ENCODE data around the gene NR1H4. TPM values are rescaled to one million over a fixed set of nuclear protein-coding genes. Genes with fewer than 3 reads are reported as not detected.

NR1H4 gene
- polyA plus RNA-seq, 3 donors: not detected

- DNase-seq: no peak
- Histone ChIP-seq H3K9me3 (replicated peaks in 1 of 2; ENCODE audit: control insufficient read depth in 1 of 2, insufficient read depth in 1 of 2, low read length in 2 of 2) (no peaks in the 10 kb centered on the region), H3K9ac (ENCODE audit: insufficient read depth, low read length, poor library complexity, severe bottlenecking) (no peak overlapping the region), H3K79me2 (ENCODE audit: insufficient read depth, low read length) (no peaks in the 10 kb centered on the region), H3K27me3 (ENCODE audit: control insufficient read depth in 2 of 2, insufficient read depth in 2 of 2, low read length in 2 of 2) (no peaks in the 10 kb centered on the region), H3K27ac (ENCODE audit: low read depth in 1 of 2, low read length in 2 of 2) (no peak overlapping the region), H2AFZ (ENCODE audit: insufficient read depth, low read depth, low read length, poor library complexity, severe bottlenecking) (no peak overlapping the region), H3K4me3 (replicated peaks in 1 of 3; ENCODE audit: low read depth in 2 of 3, low read length in 3 of 3) (no peak overlapping the region), H4K20me1 (ENCODE audit: insufficient read depth, low read length) (no peaks in the 10 kb centered on the region), H3K4me2 (replicated peaks; ENCODE audit: extremely low read depth, low read length, poor library complexity, severe bottlenecking) (no peak overlapping the region), H3K4me1 (ENCODE audit: control insufficient read depth in 1 of 2, insufficient read depth in 2 of 2, low read length in 2 of 2) (no peaks in the 10 kb centered on the region), H3K36me3 (replicated peaks in 1 of 2; ENCODE audit: control insufficient read depth in 1 of 2, insufficient read depth in 2 of 2, low read length in 2 of 2) (no peaks in the 10 kb centered on the region)
- Mint-ChIP-seq H3K4me1 (no peaks in the 10 kb centered on the region), H3K4me3 (no peak overlapping the region), H3K9me3 (peaks cover 0 to 5% (median 0%) of the 10 kb centered on the region in 7 donors), H3K36me3 (no peaks in the 10 kb centered on the region), H3K27me3 (ENCODE audit: low read depth in 3 of 3) (peaks cover under 1 to 3% (median 2%) of the 10 kb centered on the region in 3 donors), H3K27ac (no peak overlapping the region)
- intact Hi-C loops (cut with micrococcal nuclease): no loop called here
- no CpG with 5 or more reads among the region's 5 CpGs for WGBS (ENCODE audit: insufficient coverage)
- TF ChIP-seq, protein P1, sequence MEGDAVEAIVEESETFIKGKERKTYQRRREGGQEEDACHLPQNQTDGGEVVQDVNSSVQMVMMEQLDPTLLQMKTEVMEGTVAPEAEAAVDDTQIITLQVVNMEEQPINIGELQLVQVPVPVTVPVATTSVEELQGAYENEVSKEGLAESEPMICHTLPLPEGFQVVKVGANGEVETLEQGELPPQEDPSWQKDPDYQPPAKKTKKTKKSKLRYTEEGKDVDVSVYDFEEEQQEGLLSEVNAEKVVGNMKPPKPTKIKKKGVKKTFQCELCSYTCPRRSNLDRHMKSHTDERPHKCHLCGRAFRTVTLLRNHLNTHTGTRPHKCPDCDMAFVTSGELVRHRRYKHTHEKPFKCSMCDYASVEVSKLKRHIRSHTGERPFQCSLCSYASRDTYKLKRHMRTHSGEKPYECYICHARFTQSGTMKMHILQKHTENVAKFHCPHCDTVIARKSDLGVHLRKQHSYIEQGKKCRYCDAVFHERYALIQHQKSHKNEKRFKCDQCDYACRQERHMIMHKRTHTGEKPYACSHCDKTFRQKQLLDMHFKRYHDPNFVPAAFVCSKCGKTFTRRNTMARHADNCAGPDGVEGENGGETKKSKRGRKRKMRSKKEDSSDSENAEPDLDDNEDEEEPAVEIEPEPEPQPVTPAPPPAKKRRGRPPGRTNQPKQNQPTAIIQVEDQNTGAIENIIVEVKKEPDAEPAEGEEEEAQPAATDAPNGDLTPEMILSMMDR (IDR thresholded peaks at IDR 0.05): no peak
Measured at GRCh38 chr12:100485983-100486382, 12.3 kb downstream of the NR1H4 start.

GRCh38 chr12:100489251-100489820 lies 15.7 kb downstream of the NR1H4 start:
- TF ChIP-seq, protein P1 (IDR thresholded peaks at IDR 0.05): no peak
- no peak overlapping the region for H3K27ac ChIP-seq (ENCODE audit: low read depth in 1 of 2, low read length in 2 of 2)
- Mint-ChIP-seq H3K4me3 (no peak overlapping the region), H3K36me3 (no peaks in the 10 kb centered on the region), H3K27ac (no peak overlapping the region), H3K4me1 (no peaks in the 10 kb centered on the region), H3K9me3 (peaks cover 0 to 2% (median 0%) of the 10 kb centered on the region in 7 donors), H3K27me3 (ENCODE audit: low read depth in 3 of 3) (peaks cover 0 to 5% (median 2%) of the 10 kb centered on the region in 3 donors)
- intact Hi-C loops (cut with micrococcal nuclease): no loop called here
- no peak overlapping the region for H3K4me3 ChIP-seq (replicated peaks in 1 of 3; ENCODE audit: low read depth in 2 of 3, low read length in 3 of 3)
- H3K36me3 ChIP-seq (replicated peaks in 1 of 2; ENCODE audit: control insufficient read depth in 1 of 2, insufficient read depth in 2 of 2, low read length in 2 of 2): no peaks in the 10 kb centered on the region
- H3K4me2 ChIP-seq (replicated peaks; ENCODE audit: extremely low read depth, low read length, poor library complexity, severe bottlenecking): no peak overlapping the region
- no peaks in the 10 kb centered on the region for H4K20me1 ChIP-seq (ENCODE audit: insufficient read depth, low read length)
- no peaks in the 10 kb centered on the region for H3K27me3 ChIP-seq (ENCODE audit: control insufficient read depth in 2 of 2, insufficient read depth in 2 of 2, low read length in 2 of 2)
- no peaks in the 10 kb centered on the region for H3K79me2 ChIP-seq (ENCODE audit: insufficient read depth, low read length)
- no peak overlapping the region for H3K9ac ChIP-seq (ENCODE audit: insufficient read depth, low read length, poor library complexity, severe bottlenecking)
- H2AFZ ChIP-seq (ENCODE audit: insufficient read depth, low read depth, low read length, poor library complexity, severe bottlenecking): no peak overlapping the region
- DNase-seq: no peak
- no peaks in the 10 kb centered on the region for H3K4me1 ChIP-seq (ENCODE audit: control insufficient read depth in 1 of 2, insufficient read depth in 2 of 2, low read length in 2 of 2)
- H3K9me3 ChIP-seq (replicated peaks in 1 of 2; ENCODE audit: control insufficient read depth in 1 of 2, insufficient read depth in 1 of 2, low read length in 2 of 2): no peaks in the 10 kb centered on the region
- WGBS (ENCODE audit: insufficient coverage): no CpG with 5 or more reads among the region's 3 CpGs
